Coronary artery (tissue), 2 donors: ENCODE measurements around the gene CEBPA.

Experiments used
- DNase-seq: peaks from one replicate; pipeline ENCODE4 v3.0.0-alpha.2; 2017; ENCODE audit warnings: low spot score
- H3K27ac ChIP-seq, 2 donors: fragments of 200-600 bp; sonication (generic); one replicate each; pipeline ENCODE4 v1.5.1; 2016 to 2019
- H3K4me3 ChIP-seq: fragments of 200-600 bp; sonication (generic); 2 replicates; pipeline ENCODE4 v1.5.1; 2016; ENCODE audit warnings: mild to moderate bottlenecking, moderate library complexity
- TF ChIP-seq, protein P1 (sequence below): fragments of 200-600 bp; sonication (generic); IDR thresholded peaks from one replicate; pipeline ENCODE4 v1.5.1; 2019; ENCODE audit warnings: antibody characterized with exemption

CEBPA gene

DNA sequence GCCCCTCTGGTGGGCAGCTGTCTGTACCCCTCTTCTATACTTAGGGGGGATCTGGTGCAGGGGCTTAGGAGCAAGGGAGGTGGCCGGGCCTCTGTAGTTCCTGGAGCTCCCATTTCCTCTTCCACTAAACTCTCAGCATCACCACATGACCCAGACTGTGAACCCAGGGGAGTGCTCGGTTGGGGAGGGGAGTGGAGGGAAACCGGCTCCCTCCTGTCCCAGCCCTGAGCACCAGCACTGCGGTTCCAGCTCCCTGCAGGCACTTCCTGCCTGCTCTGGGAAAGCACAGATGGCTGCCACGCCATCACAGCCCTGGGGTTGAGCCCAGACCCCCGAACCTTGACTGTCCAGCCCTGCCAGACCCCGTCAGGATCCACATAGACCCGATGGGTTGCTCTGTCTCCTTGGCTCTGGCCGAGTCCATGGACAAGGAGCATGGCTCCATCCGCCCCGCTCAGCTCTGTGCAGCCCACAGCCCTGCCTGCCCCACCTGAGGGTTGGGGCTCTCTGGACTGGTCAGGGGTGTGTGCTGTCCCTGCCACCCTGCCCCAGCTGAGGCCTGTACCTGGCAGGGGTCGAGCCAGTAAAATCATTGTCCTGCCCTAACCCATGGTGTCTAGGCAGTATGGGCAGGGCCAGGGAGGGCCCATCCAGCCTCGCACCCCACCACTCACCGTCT is 40.7 kb downstream of the CEBPA start:
- H3K27ac ChIP-seq, result no peak overlapping the region
- H3K4me3 ChIP-seq, result no peak overlapping the region
- TF ChIP-seq, protein P1, sequence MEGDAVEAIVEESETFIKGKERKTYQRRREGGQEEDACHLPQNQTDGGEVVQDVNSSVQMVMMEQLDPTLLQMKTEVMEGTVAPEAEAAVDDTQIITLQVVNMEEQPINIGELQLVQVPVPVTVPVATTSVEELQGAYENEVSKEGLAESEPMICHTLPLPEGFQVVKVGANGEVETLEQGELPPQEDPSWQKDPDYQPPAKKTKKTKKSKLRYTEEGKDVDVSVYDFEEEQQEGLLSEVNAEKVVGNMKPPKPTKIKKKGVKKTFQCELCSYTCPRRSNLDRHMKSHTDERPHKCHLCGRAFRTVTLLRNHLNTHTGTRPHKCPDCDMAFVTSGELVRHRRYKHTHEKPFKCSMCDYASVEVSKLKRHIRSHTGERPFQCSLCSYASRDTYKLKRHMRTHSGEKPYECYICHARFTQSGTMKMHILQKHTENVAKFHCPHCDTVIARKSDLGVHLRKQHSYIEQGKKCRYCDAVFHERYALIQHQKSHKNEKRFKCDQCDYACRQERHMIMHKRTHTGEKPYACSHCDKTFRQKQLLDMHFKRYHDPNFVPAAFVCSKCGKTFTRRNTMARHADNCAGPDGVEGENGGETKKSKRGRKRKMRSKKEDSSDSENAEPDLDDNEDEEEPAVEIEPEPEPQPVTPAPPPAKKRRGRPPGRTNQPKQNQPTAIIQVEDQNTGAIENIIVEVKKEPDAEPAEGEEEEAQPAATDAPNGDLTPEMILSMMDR, result no peak
- DNase-seq, result no peak

DNA sequence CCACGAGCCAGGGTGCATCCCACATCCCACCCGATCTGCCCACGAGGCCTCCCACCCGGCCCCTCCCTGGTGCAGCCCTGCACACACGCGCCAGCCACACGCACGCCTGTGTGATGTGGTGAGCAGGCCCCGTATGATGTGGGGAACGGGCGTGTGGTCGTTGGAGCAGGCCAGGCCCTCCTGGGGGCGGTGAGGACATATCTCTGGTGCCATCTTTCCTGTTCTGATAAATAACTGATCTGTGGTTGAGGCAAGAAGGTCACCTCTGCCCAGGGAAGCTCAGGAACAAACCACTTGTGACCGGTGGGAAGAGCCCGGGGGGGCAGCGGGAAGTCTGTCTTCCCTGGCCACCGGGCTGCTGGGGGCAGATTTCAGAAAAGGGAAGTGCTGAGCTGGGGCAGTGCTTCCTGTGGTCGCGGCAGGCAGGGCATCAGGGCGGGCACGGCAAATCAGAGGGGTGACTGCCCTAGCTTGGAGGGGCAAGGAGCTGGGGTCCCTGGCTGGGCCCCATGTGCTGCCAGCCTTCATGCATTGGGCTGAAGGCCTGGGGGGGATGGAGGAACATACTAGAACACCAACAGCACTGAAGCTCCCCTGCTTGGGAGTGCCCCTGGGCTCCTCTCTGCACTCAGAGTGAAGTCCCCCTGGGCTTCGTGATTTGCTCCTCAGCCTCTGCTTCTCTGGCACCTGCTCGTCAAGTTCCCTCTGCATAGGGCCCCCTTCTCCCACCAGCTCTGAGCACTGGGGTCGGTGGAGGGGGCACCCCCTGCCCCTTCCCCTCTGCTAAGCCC is 41.5 kb downstream of the CEBPA start:
- Histone ChIP-seq H3K27ac (peak overlapping the region in 1 of 2 donors; percentile 51), H3K4me3 (no peak overlapping the region)
- TF ChIP-seq, protein P1, result no peak
- no peak for DNase-seq

DNA sequence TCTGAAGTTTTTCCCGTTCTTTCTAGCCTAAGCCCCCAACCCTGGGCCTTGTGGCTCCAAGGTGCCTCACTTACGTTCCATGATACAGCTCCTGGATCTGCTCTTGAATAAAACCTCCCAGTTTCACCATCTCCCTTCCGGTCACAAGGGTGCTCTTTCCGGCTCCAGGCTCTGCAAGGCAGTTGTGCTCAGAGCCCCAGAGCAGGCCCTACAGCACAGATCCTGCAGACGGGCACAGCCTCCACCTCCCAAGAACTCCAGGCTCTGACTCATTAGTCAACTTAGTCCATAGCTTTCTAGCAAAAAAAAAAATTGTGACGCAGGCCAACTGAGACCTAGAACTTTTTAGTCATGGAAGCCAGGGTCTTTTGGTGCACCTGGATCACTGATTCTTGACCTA is 42.8 kb downstream of the CEBPA start:
- no peak for DNase-seq
- TF ChIP-seq, protein P1, result no peak
- Histone ChIP-seq H3K4me3 (no peak overlapping the region), H3K27ac (no peak overlapping the region)

DNA sequence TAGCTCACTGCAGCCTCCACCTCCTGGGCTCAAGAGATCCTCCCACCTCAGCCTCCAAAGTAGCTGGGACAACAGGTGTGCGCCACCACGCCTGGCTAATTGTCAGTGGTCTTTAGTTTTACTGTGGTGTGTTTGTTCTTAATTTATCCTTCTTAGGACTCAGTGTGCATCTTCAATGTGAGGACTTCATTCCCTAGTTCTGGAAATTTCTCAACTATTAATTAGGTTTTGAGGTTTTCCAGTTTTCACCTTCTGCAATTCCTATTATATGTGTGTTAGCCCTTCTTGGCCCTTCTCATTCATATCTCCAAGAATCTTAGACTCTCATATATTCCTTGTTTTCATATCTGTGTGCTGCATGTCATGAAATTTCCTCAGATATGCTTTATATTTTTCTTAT is 44.5 kb downstream of the CEBPA start:
- Histone ChIP-seq H3K27ac (no peak overlapping the region), H3K4me3 (no peak overlapping the region)
- no peak for DNase-seq
- TF ChIP-seq, protein P1, result no peak

DNA sequence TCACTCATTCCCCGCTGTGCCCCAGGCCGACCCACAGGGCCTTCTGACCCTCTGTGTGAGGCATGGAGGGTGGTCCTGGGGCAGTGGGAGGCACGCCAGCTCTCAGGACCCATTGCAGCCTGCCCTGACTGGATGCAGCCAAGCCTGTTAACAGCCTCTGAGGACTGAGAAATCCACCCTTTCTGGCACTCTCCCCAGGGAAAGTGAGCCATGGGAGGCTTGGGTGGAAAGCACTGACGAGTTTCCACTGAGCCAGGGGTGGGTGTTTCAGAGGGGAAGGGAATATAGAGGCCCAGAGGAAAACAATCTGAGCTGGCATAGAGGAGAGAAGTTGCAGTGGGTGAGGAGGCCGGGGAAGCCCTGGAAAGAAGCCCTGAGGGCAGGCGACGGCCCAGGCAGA is 46.1 kb downstream of the CEBPA start:
- no peak for DNase-seq

DNA sequence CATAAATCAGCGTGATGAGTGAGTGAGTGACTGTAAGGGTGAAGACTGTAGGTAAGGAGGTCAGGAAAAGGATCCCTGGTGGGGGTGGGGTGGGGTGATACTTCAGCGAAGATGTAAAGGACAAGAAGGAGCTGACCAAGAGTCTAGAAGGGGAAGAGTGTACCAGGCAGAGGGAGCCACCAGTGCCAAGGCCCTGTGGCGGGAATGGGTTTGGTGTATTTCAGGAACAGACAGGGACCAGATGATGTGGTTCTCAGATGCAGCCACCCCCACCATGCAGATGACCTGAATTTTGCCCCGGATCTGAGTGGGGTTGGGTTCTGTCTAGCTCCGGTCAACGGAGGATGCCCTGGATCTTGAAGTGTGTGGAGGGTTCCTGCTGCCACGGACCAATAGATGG is 46.6 kb downstream of the CEBPA start:
- TF ChIP-seq, protein P1, result no peak
- no peak overlapping the region for H3K27ac ChIP-seq
- no peak overlapping the region for H3K4me3 ChIP-seq
- no peak for DNase-seq

More for the DNA sequence above, 46.1 kb downstream of the CEBPA start:
- Histone ChIP-seq H3K27ac (no peak overlapping the region), H3K4me3 (no peak overlapping the region)
- TF ChIP-seq, protein P1, result no peak
